ACHN (cell line): ENCODE results near the gene KRTAP1-4.
"Not testable (repeated sequence)": the region's sequence is repeated elsewhere in the genome, so short reads cannot be mapped to it uniquely, and the experiment has no call there.

ENCODE experiments used
- DNase-seq: peaks from one replicate; pipeline ENCODE4 v3.0.0-alpha.2; 2015
- in situ Hi-C: cut with HindIII; loops from 2 replicates; pipeline ENCODE4 v1.10.0; 2017; ENCODE audit warnings: low sequenced_read_pairs, low pct_ligation_motif_present, low pct_unique_long_range_greater_than_20kb

The KRTAP1-4 gene, protein sequence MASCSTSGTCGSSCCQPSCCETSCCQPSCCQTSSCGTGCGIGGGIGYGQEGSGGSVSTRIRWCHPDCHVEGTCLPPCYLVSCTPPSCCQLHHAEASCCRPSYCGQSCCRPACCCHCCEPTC

DNA sequence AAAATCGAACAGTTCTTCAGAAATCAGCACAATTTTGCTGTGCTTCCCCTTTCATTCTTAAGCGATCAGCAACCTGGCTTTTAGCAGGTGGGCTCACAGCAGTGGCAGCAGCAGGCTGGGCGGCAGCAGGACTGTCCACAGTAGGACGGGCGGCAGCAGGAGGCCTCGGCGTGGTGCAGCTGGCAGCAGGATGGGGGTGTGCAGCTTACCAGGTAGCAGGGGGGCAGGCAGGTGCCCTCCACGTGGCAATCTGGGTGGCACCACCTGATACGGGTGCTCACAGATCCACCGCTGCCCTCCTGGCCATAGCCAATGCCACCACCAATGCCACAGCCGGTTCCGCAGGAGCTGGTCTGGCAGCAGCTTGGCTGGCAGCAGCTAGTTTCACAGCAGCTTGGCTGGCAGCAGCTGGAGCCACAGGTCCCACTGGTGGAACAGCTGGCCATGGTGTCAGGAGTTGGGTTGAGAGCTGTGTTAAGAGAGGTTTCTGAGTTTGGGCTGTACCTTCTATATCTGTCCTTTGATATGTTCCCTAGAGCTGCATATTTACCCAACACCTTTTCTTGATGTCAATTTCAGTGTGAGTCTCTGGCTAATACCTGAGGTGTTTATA, at the start of gene KRTAP1-4:
Gene KRTAP1-4 (minus strand): TSS at position 563 of the 613 bp plus-strand sequence. CDS start 117 bp downstream, at position 446.
- in situ Hi-C loops = no loop called here
- no peak for DNase-seq

DNA sequence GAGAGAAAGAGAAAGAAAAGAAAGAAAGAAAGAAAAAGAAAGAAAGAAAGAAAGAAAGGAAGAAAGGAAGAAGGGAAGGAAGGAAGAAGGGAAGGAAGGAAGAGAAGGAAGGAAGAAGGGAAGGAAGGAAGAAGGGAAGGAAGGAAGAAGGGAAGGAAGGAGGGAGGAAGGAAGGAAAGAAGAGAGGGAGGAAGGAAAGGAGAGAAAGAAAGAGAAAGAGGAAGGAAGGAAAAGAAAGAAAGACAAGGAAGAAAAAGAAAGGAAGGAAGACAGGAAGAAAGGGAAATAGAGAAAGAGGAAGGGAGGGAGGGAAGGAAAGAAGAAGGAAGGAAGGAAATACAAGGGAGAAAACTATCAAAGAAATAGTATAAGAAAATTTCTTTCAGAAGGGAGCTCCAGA, 46.8 kb upstream of the KRTAP1-4 start:
- no peak for DNase-seq
- in situ Hi-C loops = no loop called here

DNA sequence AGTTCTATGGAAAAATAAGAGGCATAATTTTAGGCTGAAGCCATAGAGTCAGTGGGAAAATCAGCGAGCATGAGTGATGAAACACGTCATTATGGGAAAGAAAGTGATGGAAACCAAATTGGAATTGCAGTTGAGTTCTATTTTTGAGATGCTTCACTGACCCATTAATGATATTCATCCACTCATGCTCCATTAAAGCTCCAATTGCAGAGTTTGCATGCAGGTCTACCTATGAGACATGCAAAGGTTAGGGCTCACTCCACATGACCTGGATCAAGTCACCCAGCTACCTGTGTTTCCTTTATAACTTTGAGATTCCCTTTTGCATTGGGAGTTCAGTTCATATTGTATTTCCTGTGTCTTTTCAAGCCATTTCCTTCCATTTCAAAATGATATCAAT, 43.7 kb upstream of the KRTAP1-4 start:
- no peak for DNase-seq
- in situ Hi-C loops = no loop called here

DNA sequence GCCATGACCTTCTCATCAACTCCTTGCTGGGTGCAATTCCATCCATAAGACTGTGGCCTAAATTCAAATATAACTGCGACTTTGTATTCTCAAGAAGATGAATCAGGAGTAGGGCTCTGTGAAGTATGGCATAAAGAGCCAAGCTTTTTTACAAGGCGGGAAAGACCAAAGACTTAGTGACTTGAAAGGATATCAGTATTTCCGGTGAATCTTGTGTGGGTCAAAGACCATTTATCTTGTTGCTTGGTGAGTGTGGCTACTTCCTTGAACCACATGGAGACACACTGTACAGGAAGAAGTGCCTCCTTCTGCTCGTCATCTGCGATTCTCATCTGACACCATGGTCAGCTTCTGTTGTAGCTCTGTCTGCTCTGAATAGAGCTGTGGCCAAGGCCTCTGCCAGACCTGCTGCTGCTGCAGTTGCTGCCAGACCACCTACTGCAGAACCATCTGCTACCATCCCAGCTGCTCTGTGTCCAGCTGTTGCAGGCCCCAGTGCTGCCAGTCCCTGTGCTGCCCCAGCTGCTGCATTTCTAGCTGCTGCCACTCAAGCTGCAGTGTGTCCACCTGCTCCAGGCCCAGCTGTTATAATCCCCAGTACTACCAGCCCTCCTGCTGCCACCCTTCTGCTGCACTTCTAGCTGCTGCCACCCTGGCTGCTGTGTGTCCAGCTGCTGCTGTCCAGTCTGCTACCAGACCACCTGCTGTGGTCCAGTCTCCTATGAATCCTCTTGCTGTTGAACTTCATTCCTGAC, 41.8 kb upstream of the KRTAP1-4 start:
- DNase-seq = no peak
- in situ Hi-C loops = no loop called here

DNA sequence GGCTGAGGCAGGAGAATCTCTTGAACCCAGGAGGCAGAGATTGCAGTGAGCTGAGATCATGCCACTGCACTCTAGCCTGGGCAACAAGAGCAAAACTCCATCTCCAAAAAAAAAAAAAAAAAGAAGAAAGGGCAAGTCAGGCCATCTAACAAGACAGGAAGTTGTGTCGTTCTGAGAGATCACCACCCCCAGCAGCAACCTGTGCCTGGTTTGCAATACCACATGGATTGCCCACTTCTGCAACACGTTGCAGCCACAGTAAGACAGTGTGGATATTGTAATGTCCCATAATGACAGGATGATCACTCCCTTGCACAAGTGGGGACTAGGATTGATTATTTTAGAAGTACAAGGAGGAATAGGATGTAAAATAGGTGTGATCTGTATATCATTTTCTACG, 39.0 kb upstream of the KRTAP1-4 start:
- in situ Hi-C loops = no loop called here
- DNase-seq = no peak

DNA sequence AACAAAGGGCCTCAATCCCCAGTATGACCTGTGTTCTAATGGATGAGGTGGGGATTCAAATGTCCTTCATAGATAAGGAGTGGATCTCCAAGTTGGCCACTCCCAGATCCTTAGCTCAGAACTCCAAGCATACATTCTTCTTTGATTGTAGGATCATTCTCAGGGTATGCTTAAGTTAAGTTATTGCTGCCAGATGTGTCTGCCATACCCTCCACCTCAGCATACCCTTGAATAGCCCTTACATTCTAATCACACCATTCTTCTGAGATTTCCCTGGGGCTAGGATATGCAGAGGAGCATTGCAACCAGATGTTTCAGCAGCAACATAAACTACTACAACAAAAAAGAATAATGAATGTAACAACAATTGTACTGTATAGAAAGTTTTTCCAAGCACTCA, 37.3 kb upstream of the KRTAP1-4 start:
- in situ Hi-C loops = no loop called here
- DNase-seq = no peak

DNA sequence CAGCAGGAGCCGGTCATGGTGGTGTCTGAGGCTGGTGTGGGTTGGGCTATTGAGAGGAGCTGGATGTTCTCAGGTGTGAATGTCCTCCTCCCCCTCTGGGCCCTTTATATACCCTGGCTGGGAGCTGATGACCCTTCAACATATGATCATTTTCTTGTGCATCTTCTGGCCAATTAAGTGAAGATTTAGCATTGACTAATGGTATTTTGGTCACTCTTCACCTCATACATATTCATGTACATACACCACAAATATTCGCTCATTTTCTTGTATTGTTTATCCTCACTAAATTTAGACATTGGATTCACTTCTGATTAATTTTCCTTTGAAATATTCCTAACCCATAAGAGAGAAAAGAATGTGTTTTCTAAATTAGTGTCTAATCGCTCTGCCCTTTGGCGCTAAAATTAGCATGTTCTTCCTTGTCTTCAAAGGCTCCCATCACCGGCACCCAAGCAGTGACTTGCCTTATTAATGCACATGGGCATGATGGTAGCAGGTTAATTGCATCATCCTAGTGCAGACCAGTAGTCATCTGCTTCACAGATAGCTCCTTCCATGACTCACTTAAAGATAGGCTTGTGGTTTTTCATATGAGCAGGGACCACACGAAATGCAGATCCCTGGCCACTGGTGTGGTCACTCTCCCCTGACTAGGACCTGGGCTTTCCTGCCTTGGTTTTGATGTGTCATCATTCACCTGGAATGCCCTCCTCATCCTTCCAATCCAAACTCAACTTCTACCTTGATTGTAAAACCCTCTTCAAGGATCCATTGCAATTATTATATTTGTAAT, 36.0 kb upstream of the KRTAP1-4 start, which contains the start of gene KRTAP2-4:
Gene KRTAP2-4 (minus strand): TSS at position 51 of the 796 bp plus-strand sequence. CDS start 34 bp downstream, at position 17.
- in situ Hi-C loops = no loop called here
- peak; percentile 82 for DNase-seq

DNA sequence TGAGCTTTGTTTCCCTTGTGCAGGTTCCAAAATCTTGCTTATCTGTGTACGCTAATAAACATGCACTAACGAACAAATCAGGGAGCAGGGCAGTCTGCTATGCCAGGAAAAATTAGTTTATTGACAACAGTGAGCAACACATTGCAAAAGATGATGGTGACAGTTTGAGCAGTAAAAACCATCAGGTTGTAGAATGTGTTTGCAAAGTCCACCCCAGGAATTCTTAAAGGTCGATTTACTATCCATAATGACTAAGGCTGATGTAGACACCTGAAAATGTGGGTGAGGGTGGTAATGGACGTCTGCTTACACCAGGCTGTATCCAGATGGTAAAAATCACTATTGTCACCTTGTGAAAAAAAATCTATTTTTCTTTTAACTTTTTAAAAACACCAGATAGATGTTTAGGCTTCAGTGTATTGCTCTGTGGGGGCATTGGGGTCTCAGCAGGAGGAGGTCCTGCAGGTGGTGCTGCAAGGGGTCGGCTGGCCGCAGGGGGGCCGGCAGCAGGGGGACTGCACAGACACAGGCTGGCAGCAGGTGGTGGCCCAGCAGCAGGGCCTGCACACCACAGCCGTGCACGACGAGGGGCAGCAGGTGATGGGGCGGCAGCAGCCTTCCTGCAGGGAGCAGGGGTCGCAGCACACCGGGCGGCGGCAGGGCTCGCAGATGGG, 35.2 kb upstream of the KRTAP1-4 start:
- DNase-seq, in situ Hi-C loops: not testable (repeated sequence)

DNA sequence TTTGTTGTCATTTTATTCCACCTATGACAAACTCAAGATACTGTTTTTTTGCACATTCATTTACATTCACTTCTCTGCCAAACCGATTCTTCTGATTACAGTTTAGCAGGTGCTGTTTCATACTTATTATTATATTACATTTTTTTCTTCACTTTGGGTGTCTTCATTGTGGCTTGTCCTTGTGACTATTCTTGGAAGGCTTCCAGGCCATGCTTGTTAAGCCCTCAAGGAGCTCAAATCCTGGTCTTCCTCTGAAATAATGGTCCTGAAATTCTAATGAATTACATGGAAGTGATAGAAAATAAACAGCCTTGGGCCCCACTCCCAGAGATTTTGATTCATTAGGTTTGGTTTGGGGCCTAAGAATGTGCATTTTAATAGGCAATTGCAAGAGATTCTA, 34.3 kb upstream of the KRTAP1-4 start:
- in situ Hi-C loops = no loop called here
- no peak for DNase-seq

DNA sequence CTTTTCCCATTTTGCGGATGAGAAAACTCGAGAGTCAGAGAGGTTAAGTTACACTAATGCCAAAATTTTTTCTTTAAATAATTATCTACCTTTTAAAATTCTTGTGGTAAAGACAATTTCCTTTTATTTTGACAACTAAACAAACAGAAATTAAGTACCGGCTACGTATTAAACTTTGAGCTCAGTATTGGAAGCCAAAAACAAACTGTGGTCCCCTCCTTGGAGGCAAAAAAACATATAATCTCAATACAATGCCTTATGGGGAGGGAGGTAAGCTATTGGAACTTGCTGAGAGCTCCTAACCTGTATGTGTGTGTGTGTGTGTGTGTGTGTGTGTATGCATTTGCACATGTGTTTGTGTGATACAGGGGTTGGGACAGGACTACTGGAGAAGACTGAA, 33.5 kb upstream of the KRTAP1-4 start:
- DNase-seq = no peak
- in situ Hi-C loops = no loop called here

DNA sequence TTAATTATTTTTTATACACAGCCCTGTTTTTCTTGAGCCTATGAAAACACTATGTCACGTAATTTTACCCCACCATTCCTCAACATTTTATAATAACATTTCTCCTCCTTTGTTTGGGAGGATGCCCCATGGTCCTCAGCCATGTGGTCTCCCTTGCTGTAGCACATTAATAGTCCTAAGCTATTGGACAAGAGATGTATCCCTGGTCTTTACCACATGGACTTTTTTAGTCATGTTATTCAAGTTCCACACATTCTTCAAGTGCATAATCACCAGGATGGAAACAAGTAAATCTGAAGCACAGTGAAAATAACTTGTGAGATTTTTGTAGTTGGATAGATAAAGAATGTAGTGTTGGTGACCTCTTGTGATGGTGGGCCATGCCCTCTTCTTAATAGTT, 32.0 kb upstream of the KRTAP1-4 start:
- in situ Hi-C loops = no loop called here

DNA sequence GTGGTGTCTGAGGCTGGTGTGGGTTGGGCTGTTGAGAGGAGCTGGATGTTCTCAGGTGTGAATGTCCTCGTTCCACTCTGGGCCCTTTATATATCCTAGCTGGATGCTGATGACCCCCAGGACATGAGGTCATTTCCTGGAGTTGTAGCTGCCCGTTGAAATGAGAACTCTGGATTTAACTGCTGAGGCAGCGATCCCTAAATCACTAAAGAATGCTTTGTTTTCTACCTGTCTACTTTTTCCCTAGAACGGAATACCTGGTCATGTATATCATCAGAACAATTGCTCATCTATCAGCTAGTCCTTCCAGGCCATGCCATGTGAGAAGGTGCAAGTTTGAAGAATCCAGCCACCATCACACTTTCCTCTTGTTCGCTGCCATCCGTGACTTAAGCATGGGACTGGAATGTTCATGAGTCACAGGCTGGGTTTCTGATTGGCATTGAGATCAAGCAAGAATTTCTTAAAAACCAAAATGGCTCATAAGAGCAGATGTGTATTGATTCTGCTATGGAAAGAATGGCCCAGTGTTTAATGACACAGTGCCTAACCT, 30.1 kb upstream of the KRTAP1-4 start, which contains the start of gene KRTAP2-3:
Gene KRTAP2-3 (minus strand): TSS at position 63 of the 553 bp plus-strand sequence. CDS start 64 bp downstream, outside the sequence.
- peak; percentile 98 for DNase-seq
- in situ Hi-C loops = no loop called here

More for the DNA sequence above, 32.0 kb upstream of the KRTAP1-4 start:
- peak; percentile 92 for DNase-seq

DNA sequence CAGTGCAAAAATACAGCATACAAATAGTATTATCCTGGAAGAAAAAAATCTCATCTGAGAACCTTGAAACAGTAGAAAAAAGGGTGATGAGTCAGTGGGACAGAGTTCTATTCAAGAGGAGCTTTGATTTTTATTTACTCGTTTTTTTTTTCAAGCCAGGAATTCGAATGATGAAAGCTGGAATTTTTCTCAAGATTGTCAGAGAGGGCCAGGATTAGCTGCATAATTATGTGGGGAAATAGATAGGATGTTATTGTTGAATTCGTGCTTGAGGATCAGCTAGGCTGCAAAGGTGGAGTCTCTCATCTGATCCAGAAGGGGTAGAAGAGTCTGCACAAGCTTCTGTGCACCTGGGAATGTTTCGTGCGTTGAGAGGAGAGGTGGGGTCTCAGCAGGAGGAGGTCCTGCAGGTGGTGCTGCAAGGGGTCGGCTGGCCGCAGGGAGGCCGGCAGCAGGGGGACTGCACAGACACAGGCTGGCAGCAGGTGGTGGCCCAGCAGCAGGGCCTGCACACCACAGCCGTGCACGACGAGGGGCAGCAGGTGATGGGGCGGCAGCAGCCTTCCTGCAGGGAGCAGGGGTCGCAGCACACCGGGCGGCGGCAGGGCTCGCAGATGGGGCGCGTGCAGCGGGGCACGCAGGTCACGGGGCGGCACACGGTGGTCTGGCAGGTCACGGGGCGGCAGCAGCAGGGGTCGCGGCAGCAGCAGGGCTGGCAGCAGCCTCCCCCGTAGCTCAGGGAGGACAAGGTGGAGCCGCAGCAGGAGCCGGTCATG, 29.5 kb upstream of the KRTAP1-4 start:
- DNase-seq = peak; percentile 53
- in situ Hi-C loops = not testable (repeated sequence)

DNA sequence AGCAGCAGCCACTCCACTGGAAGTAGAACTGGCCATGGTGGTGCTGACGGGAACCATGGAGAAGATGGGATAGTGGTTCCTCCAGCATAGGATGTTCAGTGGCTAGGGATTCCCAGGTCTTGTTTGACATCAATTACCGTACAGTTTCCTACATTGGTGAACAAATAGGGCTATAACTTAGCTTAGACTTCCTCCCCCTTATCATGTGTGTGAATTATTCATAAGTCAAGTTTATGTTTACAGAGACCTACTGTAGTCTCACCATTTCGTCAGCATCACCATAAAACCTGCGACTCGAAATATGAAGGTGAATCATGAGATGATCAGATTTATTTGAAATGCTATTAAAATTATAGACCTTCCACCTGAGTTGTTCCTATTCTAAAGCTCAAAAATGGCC, 28.7 kb upstream of the KRTAP1-4 start:
- in situ Hi-C loops = no loop called here
- DNase-seq = no peak

DNA sequence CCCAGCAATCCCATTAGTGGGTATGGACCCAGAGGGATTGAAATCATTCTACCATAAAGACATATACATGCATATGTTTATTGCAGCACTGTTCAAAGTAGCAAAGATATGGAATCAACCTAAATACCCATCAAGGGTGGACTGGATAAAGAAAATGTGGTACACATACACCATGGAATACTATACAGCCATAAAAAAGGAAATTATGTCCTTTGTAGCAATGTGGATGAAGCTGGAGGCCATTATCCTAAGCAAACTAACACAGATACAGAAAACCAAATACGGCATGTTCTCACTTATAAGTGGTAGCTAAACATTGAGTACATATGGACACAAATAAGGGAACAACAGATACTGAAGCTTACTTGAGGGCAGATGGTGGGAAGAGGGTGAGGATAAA, 27.6 kb upstream of the KRTAP1-4 start:
- DNase-seq = no peak
- in situ Hi-C loops = no loop called here

DNA sequence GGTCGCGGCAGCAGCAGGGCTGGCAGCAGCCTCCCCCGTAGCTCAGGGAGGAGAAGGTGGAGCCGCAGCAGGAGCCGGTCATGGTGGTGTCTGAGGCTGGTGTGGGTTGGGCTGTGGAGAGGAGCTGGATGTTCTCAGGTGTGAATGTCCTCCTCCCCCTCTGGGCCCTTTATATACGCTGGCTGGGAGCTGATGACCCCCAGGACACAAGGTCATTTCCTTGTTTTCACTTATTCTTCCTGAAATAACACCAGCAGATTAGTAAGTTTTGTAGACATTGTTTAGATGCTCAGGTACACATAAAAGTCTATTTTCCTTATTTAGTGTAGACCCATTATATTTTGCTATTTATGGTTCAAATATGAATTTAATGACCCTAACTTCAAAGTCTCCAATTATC, 25.1 kb upstream of the KRTAP1-4 start, which contains the start of gene KRTAP2-2:
Gene KRTAP2-2 (minus strand): TSS at position 101 of the 400 bp plus-strand sequence. CDS start 19 bp downstream, at position 82.
- DNase-seq, in situ Hi-C loops: not testable (repeated sequence)

DNA sequence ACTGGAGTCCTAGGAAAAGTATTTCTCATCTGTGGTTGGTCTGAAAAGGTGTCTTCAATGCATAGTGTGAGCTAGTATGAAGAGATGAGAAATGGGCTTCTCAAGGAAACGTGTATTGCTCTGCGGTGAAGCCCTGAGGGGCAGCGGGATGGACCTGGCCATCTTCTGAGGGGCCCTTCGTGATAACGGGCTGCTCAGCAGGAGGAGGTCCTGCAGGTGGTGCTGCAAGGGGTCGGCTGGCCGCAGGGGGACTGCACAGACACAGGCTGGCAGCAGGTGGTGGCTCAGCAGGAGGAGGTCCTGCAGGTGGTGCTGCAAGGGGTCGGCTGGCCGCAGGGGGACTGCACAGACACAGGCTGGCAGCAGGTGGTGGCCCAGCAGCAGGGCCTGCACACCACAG, 24.6 kb upstream of the KRTAP1-4 start:
- DNase-seq, in situ Hi-C loops: not testable (repeated sequence)
